22Rv1 (cell line): ENCODE results near the gene TEX264.

Experiments used
- CTCF ChIP-seq: fragments of 450-650 bp; IDR thresholded peaks from 2 replicates; pipeline ENCODE4 v1.5.1; 2017; ENCODE audit warnings: mild to moderate bottlenecking
- ZFX ChIP-seq: fragments of 450-650 bp; IDR thresholded peaks from 2 replicates; pipeline ENCODE4 v1.6.1; 2017; ENCODE audit warnings: antibody characterized with exemption, borderline replicate concordance

GRCh38 chr3:51720292-51721061, 49.4 kb downstream of the TEX264 start:
- TF ChIP-seq CTCF: no peak
- TF ChIP-seq ZFX: no peak
